Activated CD8-positive, alpha-beta T cell treated with anti-CD3 and anti-CD28 coated beads for 36 hours (primary cell): ENCODE data around the gene SPOCD1. TPM values are rescaled to one million over a fixed set of nuclear protein-coding genes. Genes with fewer than 3 reads are reported as not detected.

Experiments
- ATAC-seq: fragments of 200-7000 bp; cut with Tn5 transposase; one replicate; pipeline ENCODE4 v1.10.0; 2021; ENCODE audit warnings: mild to moderate bottlenecking, moderate library complexity
- CTCF ChIA-PET: fragments of 350-600 bp; sonication (Branson Sonifier 250); formaldehyde crosslinking; loops from one replicate; lab custom pipeline; 2021; ENCODE audit warnings: antibody characterized with exemption; lab: Charles Lee
- POLR2A ChIA-PET: fragments of 350-600 bp; sonication (Branson Sonifier 250); formaldehyde crosslinking; loops from one replicate; lab custom pipeline; 2021; ENCODE audit warnings: antibody characterized with exemption; lab: Charles Lee
- DNase-seq: peaks from one replicate; pipeline ENCODE4 v3.0.0-alpha.2; 2020
- H3K27ac Mint-ChIP-seq: one replicate; pipeline ENCODE4 v1.8.0; 2021; ENCODE audit warnings: mild to moderate bottlenecking, mixed read lengths
- H3K27me3 Mint-ChIP-seq: one replicate; pipeline ENCODE4 v1.8.0; 2021; ENCODE audit warnings: mixed read lengths
- H3K36me3 Mint-ChIP-seq: one replicate; pipeline ENCODE4 v1.8.0; 2021; ENCODE audit warnings: low read depth, mixed read lengths
- H3K4me1 Mint-ChIP-seq: one replicate; pipeline ENCODE4 v1.8.0; 2021; ENCODE audit warnings: low read depth, mixed read lengths
- H3K4me3 Mint-ChIP-seq: one replicate; pipeline ENCODE4 v1.8.0; 2021; ENCODE audit warnings: mild to moderate bottlenecking, moderate library complexity, mixed read lengths
- H3K9me3 Mint-ChIP-seq: one replicate; pipeline ENCODE4 v1.8.0; 2021; ENCODE audit warnings: mixed read lengths
- intact Hi-C: fragments of 100-400 bp; cut with micrococcal nuclease; formaldehyde crosslinking; loops from one replicate; pipeline ENCODE4 v1.10.0; 2022
- total RNA-seq, 2 experiments: library from RNA; stranded (reverse); gene quantifications; one replicate each; pipeline ENCODE4 v1.2.3, GENCODE V29; 2021
- TF ChIP-seq, protein P1 (sequence below): fragments of 200-600 bp; IDR thresholded peaks from one replicate; pipeline ENCODE4 v1.8.0; 2022; ENCODE audit warnings: antibody characterized with exemption, mild to moderate bottlenecking

Gene SPOCD1
- total RNA-seq, 2 experiments from 2014 or later: not detected

DNA sequence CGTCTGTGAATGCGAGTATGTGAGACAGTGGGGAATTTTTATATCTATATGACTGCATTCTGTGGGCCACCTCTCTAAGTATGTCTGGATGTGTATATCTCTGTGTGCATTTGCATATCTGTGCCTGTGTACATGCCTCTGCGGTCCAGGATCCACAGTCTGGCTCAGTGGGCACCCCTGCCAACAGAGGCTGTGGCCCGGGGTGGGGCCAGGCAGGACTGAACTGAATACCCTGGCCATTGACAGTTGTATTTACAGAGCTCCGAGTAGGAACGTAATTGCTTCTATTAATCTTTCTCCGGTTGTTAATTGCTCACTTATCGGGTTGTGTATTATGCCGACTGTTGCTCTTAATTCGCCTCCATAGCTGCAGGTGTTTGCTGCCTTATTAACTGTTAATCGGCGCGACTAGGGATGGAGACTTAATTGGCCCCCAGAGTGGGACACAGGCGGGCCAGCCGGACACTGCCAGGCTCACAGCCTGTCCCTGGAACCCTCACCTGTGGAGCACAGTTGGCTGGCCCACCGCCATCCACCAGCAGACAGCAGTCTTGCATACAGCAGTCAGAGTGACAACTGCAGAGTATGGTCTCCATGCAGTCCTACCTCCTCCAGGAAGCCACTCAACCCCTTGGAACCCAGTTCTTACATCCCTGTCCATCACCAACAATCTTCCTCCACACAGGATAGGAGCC, 29.3 kb downstream of the SPOCD1 start:
- intact Hi-C loops: loop anchor here (5.0 to 10.0 kb wide), 2 partner anchors 62 to 224 kb away; no protein-coding TSS in a partner anchor
- POLR2A ChIA-PET: interaction anchor here (0.6 to 1.3 kb wide), 2 partner anchors 8 to 466 kb away, joined by 3 read pairs; no protein-coding TSS in a partner anchor
- TF ChIP-seq, protein P1, sequence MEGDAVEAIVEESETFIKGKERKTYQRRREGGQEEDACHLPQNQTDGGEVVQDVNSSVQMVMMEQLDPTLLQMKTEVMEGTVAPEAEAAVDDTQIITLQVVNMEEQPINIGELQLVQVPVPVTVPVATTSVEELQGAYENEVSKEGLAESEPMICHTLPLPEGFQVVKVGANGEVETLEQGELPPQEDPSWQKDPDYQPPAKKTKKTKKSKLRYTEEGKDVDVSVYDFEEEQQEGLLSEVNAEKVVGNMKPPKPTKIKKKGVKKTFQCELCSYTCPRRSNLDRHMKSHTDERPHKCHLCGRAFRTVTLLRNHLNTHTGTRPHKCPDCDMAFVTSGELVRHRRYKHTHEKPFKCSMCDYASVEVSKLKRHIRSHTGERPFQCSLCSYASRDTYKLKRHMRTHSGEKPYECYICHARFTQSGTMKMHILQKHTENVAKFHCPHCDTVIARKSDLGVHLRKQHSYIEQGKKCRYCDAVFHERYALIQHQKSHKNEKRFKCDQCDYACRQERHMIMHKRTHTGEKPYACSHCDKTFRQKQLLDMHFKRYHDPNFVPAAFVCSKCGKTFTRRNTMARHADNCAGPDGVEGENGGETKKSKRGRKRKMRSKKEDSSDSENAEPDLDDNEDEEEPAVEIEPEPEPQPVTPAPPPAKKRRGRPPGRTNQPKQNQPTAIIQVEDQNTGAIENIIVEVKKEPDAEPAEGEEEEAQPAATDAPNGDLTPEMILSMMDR: no peak
- Mint-ChIP-seq H3K9me3 (no peaks in the 10 kb centered on the region), H3K27me3 (no peaks in the 10 kb centered on the region), H3K4me1 (peaks cover 5% of the 10 kb centered on the region), H3K4me3 (no peak overlapping the region), H3K36me3 (no peaks in the 10 kb centered on the region), H3K27ac (no peak overlapping the region)
- DNase-seq (no peak), ATAC-seq (no peak)
- CTCF ChIA-PET: interaction anchor here (0.7 to 5.0 kb wide), 2 partner anchors 23 to 72 kb away, joined by 3 to 129 read pairs; partner anchors contain the start of gene ADGRB2

DNA sequence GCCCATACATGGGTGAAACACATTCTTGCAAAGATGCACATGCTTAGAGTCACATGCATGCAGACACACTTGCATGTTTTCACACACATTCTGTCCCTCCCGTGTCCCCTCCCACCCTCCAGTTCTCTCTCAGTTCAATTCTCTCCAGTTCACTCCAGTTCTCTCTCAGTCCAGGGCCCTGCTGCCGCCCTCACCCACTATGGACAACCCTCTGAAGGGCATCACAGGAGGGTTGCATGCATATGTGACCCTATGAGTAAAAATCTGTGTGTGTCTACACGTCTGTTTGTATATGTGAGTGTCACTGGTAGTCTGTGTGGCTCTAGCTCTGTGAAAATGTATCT, 29.9 kb downstream of the SPOCD1 start:
- peaks cover 5% of the 10 kb centered on the region for H3K4me1 Mint-ChIP-seq
- TF ChIP-seq, protein P1: no peak
- H3K27ac Mint-ChIP-seq: no peak overlapping the region
- no peaks in the 10 kb centered on the region for H3K27me3 Mint-ChIP-seq
- CTCF ChIA-PET: interaction anchor here (0.7 to 5.0 kb wide), 2 partner anchors 22 to 72 kb away, joined by 3 to 129 read pairs; partner anchors contain the start of gene ADGRB2
- H3K9me3 Mint-ChIP-seq: no peaks in the 10 kb centered on the region
- H3K36me3 Mint-ChIP-seq: no peaks in the 10 kb centered on the region
- no peak for ATAC-seq
- DNase-seq: no peak
- intact Hi-C loops: loop anchor here (5.0 to 10.0 kb wide), 2 partner anchors 61 to 224 kb away; no protein-coding TSS in a partner anchor
- no peak overlapping the region for H3K4me3 Mint-ChIP-seq
- POLR2A ChIA-PET: no interaction called here

DNA sequence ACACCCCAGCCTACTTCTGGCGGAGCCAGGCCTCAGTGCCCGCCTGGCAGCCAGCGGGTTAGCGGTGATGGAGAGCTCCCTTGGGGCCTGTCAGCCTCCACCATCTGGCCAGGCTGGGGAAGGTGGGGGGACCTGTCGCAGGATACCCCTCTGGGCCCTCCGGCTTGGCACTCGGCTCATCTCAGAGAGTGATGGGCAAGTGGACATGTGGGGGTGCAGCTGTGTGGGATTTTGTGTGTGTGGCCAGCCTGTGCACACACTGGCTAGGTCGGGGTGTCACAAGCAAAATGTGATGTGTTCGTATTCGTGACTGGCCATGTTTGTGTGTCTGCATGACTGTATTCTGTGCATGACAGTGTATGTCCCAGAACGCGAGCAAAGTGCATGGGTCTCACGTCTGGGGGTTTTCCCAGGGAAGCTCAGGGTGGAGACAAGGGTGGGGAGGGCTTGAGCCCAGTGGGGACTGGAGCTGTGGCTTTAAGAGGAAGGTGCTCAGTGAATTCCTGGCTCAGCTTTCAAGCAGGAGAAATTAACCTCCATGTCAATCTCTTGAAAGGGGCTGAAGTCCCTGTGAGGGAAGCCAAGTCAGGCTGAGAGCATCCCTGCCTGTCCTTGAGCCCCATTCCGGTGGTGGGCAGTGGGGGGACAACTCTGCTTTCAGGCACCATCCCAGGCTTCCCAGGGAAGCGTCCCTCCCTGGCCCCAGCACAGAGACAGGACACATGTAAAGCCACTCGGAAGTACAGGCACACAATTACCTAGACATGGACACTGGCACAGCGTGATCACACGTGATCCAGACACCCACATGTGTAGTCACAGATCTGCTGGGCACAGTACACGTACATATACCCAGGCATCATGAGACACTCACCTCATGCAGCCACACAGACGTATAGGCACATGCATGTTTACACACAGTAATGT, 30.5 kb downstream of the SPOCD1 start:
- ChIA-PET CTCF (no interaction called here), POLR2A (no interaction called here)
- H3K4me3 Mint-ChIP-seq: no peak overlapping the region
- ATAC-seq: no peak
- H3K27ac Mint-ChIP-seq: no peak overlapping the region
- H3K4me1 Mint-ChIP-seq: peaks cover 5% of the 10 kb centered on the region
- DNase-seq: no peak
- H3K36me3 Mint-ChIP-seq: no peaks in the 10 kb centered on the region
- no peaks in the 10 kb centered on the region for H3K27me3 Mint-ChIP-seq
- no peaks in the 10 kb centered on the region for H3K9me3 Mint-ChIP-seq
- intact Hi-C loops: loop anchor here (5.0 to 10.0 kb wide), 2 partner anchors 60 to 223 kb away; no protein-coding TSS in a partner anchor
- TF ChIP-seq, protein P1: no peak

DNA sequence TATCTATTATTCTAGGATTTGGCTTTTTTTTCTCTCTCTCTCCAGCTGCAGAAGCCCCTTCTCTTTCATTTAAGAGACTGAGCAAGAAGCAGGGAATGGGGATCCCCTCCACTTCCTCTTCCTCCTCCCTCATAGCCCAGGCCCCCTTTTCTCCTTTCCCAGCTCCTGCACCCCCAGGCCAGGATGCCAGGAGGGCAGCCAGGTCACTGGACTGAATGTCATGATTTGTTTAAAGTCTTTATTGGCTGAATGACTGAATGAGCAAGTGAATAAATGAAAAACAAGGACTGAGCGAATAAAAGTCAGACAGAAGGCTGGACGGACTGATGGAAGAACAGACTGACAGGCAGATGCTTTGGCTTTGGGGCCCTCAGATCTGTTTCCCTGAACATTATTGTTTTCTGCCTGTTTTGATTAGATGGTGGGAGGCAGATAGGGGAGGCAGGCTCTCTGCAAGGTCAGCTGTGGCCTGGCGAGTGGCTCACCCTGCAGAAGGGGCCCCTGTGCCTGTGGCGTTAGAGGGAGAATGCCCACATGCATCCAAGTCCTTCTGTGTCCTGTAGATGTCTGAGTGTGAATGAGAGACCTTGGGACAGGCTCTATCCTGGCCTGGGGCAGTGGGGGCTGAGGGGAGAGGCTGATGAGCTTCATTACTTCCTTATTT, 31.3 kb downstream of the SPOCD1 start:
- no peak overlapping the region for H3K4me3 Mint-ChIP-seq
- intact Hi-C loops: loop anchor here (5.0 to 10.0 kb wide), 2 partner anchors 60 to 222 kb away; no protein-coding TSS in a partner anchor
- H3K36me3 Mint-ChIP-seq: no peaks in the 10 kb centered on the region
- peaks cover 5% of the 10 kb centered on the region for H3K4me1 Mint-ChIP-seq
- ChIA-PET POLR2A (interaction anchor here (0.8 kb wide), 1 partner anchor 14 kb away, joined by 3 read pairs; no protein-coding TSS in a partner anchor), CTCF (interaction anchor here (1.3 kb wide), 1 partner anchor 39 kb away, joined by 3 read pairs; no protein-coding TSS in a partner anchor)
- DNase-seq (no peak), ATAC-seq (no peak)
- no peaks in the 10 kb centered on the region for H3K9me3 Mint-ChIP-seq
- no peak overlapping the region for H3K27ac Mint-ChIP-seq
- TF ChIP-seq, protein P1: no peak
- H3K27me3 Mint-ChIP-seq: no peaks in the 10 kb centered on the region
